IMR-90 (cell line): Measurements from ENCODE around the gene KDM6A.

Experiments
- POLR2A ChIP-seq: IDR thresholded peaks from 2 replicates; pipeline ENCODE4 v1.6.1; 2012; ENCODE audit warnings: mild to moderate bottlenecking, low read depth, low read length
- RAD21 ChIP-seq: IDR thresholded peaks from 2 replicates; pipeline ENCODE4 v1.6.1; 2012; ENCODE audit warnings: low read length, improper control_type of control experiment
- TF ChIP-seq, protein P1 (sequence below): conservative IDR thresholded peaks from 2 replicates; pipeline ENCODE4 v1.5.1; 2012; ENCODE audit warnings: mild to moderate bottlenecking, low read depth, low read length, improper control_type of control experiment

DNA sequence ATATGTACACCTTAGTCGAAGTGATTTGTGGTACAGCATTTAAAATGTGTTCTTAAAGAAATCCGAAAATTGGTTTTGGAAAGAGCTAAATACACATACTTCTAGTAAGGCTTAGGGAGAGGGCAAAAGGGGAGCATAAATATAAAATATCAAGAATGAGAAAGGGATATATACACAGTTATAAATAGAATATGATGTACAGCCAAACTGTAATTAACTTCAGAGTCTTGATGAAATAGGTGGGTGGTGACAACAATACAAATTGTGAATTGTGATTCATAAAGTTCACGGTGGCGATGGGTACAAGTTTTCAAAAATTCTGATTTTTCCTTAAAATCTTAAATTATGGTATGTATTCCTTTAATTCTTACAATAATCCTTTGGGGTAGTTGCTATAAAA, 62.2 kb downstream of the KDM6A start:
- TF ChIP-seq RAD21 (no peak), POLR2A (no peak)
- TF ChIP-seq, protein P1, sequence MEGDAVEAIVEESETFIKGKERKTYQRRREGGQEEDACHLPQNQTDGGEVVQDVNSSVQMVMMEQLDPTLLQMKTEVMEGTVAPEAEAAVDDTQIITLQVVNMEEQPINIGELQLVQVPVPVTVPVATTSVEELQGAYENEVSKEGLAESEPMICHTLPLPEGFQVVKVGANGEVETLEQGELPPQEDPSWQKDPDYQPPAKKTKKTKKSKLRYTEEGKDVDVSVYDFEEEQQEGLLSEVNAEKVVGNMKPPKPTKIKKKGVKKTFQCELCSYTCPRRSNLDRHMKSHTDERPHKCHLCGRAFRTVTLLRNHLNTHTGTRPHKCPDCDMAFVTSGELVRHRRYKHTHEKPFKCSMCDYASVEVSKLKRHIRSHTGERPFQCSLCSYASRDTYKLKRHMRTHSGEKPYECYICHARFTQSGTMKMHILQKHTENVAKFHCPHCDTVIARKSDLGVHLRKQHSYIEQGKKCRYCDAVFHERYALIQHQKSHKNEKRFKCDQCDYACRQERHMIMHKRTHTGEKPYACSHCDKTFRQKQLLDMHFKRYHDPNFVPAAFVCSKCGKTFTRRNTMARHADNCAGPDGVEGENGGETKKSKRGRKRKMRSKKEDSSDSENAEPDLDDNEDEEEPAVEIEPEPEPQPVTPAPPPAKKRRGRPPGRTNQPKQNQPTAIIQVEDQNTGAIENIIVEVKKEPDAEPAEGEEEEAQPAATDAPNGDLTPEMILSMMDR: no peak
